ENCODE data around the gene MAP3K6.

The MAP3K6 gene

GRCh38 chr1:27377760-27378495, 11.2 kb upstream of the MAP3K6 start:
- no peak for DNase-seq (ENCODE audit: low read depth in 3 of 3)

GRCh38 chr1:27374362-27375086, 7.8 kb upstream of the MAP3K6 start, which contains the start of gene FCN3:
Gene FCN3, minus strand, starts transcription at chr1:27374824. Its CDS starts 6 bp downstream, at chr1:27374818.
- DNase-seq (ENCODE audit: low read depth in 3 of 3): no peak

GRCh38 chr1:27372808-27373690, 6.3 kb upstream of the MAP3K6 start:
- DNase-seq (ENCODE audit: low read depth in 3 of 3): no peak

- DNase-seq (ENCODE audit: low read depth in 3 of 3): no peak
Measured at GRCh38 chr1:27372022-27372807, 5.5 kb upstream of the MAP3K6 start.

GRCh38 chr1:27368869-27369582, 2.3 kb upstream of the MAP3K6 start:
- DNase-seq (ENCODE audit: low read depth in 3 of 3): no peak

GRCh38 chr1:27367160-27367650, 444 bp upstream of the MAP3K6 start:
- DNase-seq (ENCODE audit: low read depth in 3 of 3): no peak

GRCh38 chr1:27366113-27366410, 699 bp downstream of the MAP3K6 start:
- peak; percentile 45 to 63 (median 45) for DNase-seq (ENCODE audit: low read depth in 3 of 3)

GRCh38 chr1:27365372-27366112, 1.2 kb downstream of the MAP3K6 start:
- DNase-seq (ENCODE audit: low read depth in 3 of 3): peak; percentile 64 to 67 (median 64)

- DNase-seq (ENCODE audit: low read depth in 3 of 3): no peak
Measured at GRCh38 chr1:27364696-27365371, 1.9 kb downstream of the MAP3K6 start.

GRCh38 chr1:27363766-27364695, 2.7 kb downstream of the MAP3K6 start:
- no peak for DNase-seq (ENCODE audit: low read depth in 3 of 3)

- no peak for DNase-seq (ENCODE audit: low read depth in 3 of 3)
Measured at GRCh38 chr1:27361553-27361952, 5.2 kb downstream of the MAP3K6 start.

- DNase-seq (ENCODE audit: low read depth in 3 of 3): no peak
Measured at GRCh38 chr1:27361044-27361402, 5.7 kb downstream of the MAP3K6 start.

- DNase-seq (ENCODE audit: low read depth in 3 of 3): peak in 2 of 3 experiments; percentile 27 to 30
Measured at GRCh38 chr1:27360159-27361043, 6.4 kb downstream of the MAP3K6 start.

GRCh38 chr1:27359822-27360158, 7.0 kb downstream of the MAP3K6 start:
- no peak for DNase-seq (ENCODE audit: low read depth in 3 of 3)

GRCh38 chr1:27358928-27359313, 7.8 kb downstream of the MAP3K6 start:
- no peak for DNase-seq (ENCODE audit: low read depth in 3 of 3)

- no peak for DNase-seq (ENCODE audit: low read depth in 3 of 3)
Measured at GRCh38 chr1:27358038-27358927, 8.5 kb downstream of the MAP3K6 start.
